H1 (cell line): ENCODE results near the gene IQSEC3. TPM values are rescaled to one million over a fixed set of nuclear protein-coding genes. Genes with fewer than 3 reads are reported as not detected.
A peak's percentile ranks its signal among the peaks of the same experiment; 100 is the strongest.

Experiments
- CTCF ChIA-PET: fragments of 300-600 bp; sonication (Branson Sonifier 250); formaldehyde crosslinking; loops from one replicate; lab custom pipeline; 2021; ENCODE audit not compliant: partially characterized antibody; lab: Charles Lee
- POLR2A ChIA-PET: fragments of 300-600 bp; sonication (Branson Sonifier 250); formaldehyde crosslinking; loops from one replicate; lab custom pipeline; 2021; ENCODE audit warnings: inconsistent platforms; ENCODE audit not compliant: partially characterized antibody; lab: Charles Lee
- DNase-seq, 2 experiments: peaks; one replicate each; pipeline versions ENCODE4 v3.0.0 to v3.0.0-alpha.2; 2010 to 2022; ENCODE audit warnings: low spot score in 2 of 2, low read depth in 1 of 2, mixed read lengths in 1 of 2
- FAIRE-seq: peaks from 2 replicates; lab custom pipeline; 2011; peaks lifted over from hg19 to GRCh38; lab: Jason Lieb, UNC
- H2AFZ ChIP-seq: 2 replicates; pipeline ENCODE4 v1.8.1; 2012; ENCODE audit warnings: low read length, inconsistent platforms
- H2AK5ac ChIP-seq: 2 replicates; pipeline ENCODE4 v1.6.1; 2013; ENCODE audit warnings: low read depth, low read length
- H2BK120ac ChIP-seq: replicated peaks from 2 replicates; pipeline ENCODE3; 2013; ENCODE audit warnings: low read depth, low read length, inconsistent platforms
- H2BK12ac ChIP-seq: 2 replicates; pipeline ENCODE4 v1.6.1; 2013; ENCODE audit warnings: low read depth, low read length
- H2BK15ac ChIP-seq: 2 replicates; pipeline ENCODE4 v1.6.1; 2013; ENCODE audit warnings: low read length
- H2BK20ac ChIP-seq: 2 replicates; pipeline ENCODE4 v1.6.1; 2013; ENCODE audit warnings: low read length
- H2BK5ac ChIP-seq: 2 replicates; pipeline ENCODE4 v1.6.1; 2013; ENCODE audit warnings: low read depth, low read length
- H3K14ac ChIP-seq: 2 replicates; pipeline ENCODE4 v1.6.1; 2013; ENCODE audit warnings: inconsistent platforms; ENCODE audit not compliant: insufficient read length
- H3K18ac ChIP-seq: 2 replicates; pipeline ENCODE4 v1.6.1; 2013; ENCODE audit warnings: low read length; ENCODE audit errors: extremely low read depth
- H3K23ac ChIP-seq: 2 replicates; pipeline ENCODE4 v1.6.1; 2013; ENCODE audit warnings: inconsistent platforms; ENCODE audit not compliant: insufficient read length
- H3K23me2 ChIP-seq: 2 replicates; pipeline ENCODE4 v1.6.1; 2013; ENCODE audit warnings: low read depth, low read length
- H3K27ac ChIP-seq: 2 replicates; pipeline ENCODE4 v1.6.1; 2011; ENCODE audit warnings: low read depth, low read length, inconsistent platforms
- H3K27me3 ChIP-seq, 4 experiments: replicated peaks in 1 of 4; 1 replicate in 1 of 4; 2 replicates in 3 of 4; pipeline versions ENCODE4 v1.6.1 to v1.8.1; 2011 to 2013; ENCODE audit warnings: low read length in 3 of 4, mild to moderate bottlenecking in 3 of 4, inconsistent platforms in 2 of 4, mixed read lengths in 2 of 4, moderate library complexity in 1 of 4; ENCODE audit not compliant: control insufficient read depth in 3 of 4, insufficient read depth in 3 of 4; ENCODE audit errors: extremely low read depth in 1 of 4
- H3K36me3 ChIP-seq, 4 experiments: 2 replicates each; pipeline versions ENCODE4 v1.6.1 to v1.8.1; 2011 to 2013; ENCODE audit warnings: mild to moderate bottlenecking in 4 of 4, low read length in 3 of 4, moderate library complexity in 2 of 4, control low read depth in 1 of 4, inconsistent platforms in 1 of 4; ENCODE audit not compliant: insufficient read depth in 4 of 4, control insufficient read depth in 2 of 4
- H3K4ac ChIP-seq: replicated peaks from 2 replicates; pipeline ENCODE3; 2013; ENCODE audit warnings: low read length, low read depth, mixed read lengths, inconsistent platforms; ENCODE audit not compliant: insufficient read length
- H3K4me1 ChIP-seq, 4 experiments: replicated peaks in 1 of 4; 1 replicate in 1 of 4; 2 replicates in 3 of 4; pipeline versions ENCODE4 v1.6.1 to v1.8.1; 2011 to 2013; ENCODE audit warnings: low read length in 3 of 4, inconsistent platforms in 2 of 4, mixed read lengths in 1 of 4; ENCODE audit not compliant: insufficient read depth in 4 of 4, control insufficient read depth in 3 of 4
- H3K4me2 ChIP-seq, 2 experiments: 2 replicates each; pipeline versions ENCODE4 v1.6.1 to v1.8.1; 2011 to 2013; ENCODE audit warnings: low read depth in 2 of 2, low read length in 2 of 2, control low read depth in 1 of 2, inconsistent platforms in 1 of 2, mild to moderate bottlenecking in 1 of 2; ENCODE audit not compliant: insufficient read depth in 1 of 2
- H3K4me3 ChIP-seq, 4 experiments: fragments of 200-600, 300-600 bp in 1 of 4; sonication (generic), shearing (Covaris generic), sonication (Bioruptor Twin) in 1 of 4; 2 replicates each; pipeline versions ENCODE4 v1.5.1 to v1.8.1; 2011 to 2016; ENCODE audit warnings: low read length in 4 of 4, low read depth in 3 of 4, control low read depth in 2 of 4, inconsistent platforms in 2 of 4, mild to moderate bottlenecking in 2 of 4, mixed read lengths in 1 of 4, moderate library complexity in 1 of 4; ENCODE audit not compliant: insufficient read depth in 2 of 4; ENCODE audit errors: extremely low read depth in 1 of 4
- H3K56ac ChIP-seq: replicated peaks from 2 replicates; pipeline ENCODE3; 2013; ENCODE audit warnings: low read depth, mild to moderate bottlenecking, mixed read lengths, low read length, inconsistent platforms; ENCODE audit not compliant: insufficient read length
- H3K79me1 ChIP-seq: 2 replicates; pipeline ENCODE4 v1.6.1; 2013; ENCODE audit warnings: low read depth, low read length, control low read depth
- H3K79me2 ChIP-seq, 2 experiments: 2 replicates each; pipeline versions ENCODE4 v1.6.1 to v1.8.1; 2012 to 2013; ENCODE audit warnings: low read length in 2 of 2, mild to moderate bottlenecking in 2 of 2, inconsistent platforms in 1 of 2; ENCODE audit not compliant: insufficient read depth in 2 of 2, control insufficient read depth in 1 of 2
- H3K9ac ChIP-seq, 4 experiments: replicated peaks in 1 of 4; 1 replicate in 1 of 4; 2 replicates in 3 of 4; pipeline versions ENCODE4 v1.6.1 to v1.8.1; 2011 to 2013; ENCODE audit warnings: low read depth in 3 of 4, low read length in 3 of 4, control low read depth in 2 of 4, mild to moderate bottlenecking in 2 of 4, moderate library complexity in 2 of 4, inconsistent platforms in 1 of 4; ENCODE audit errors: extremely low read depth in 1 of 4
- H3K9me3 ChIP-seq, 2 experiments: 2 replicates each; pipeline versions ENCODE4 v1.6.1 to v1.8.1; 2012 to 2013; ENCODE audit warnings: mild to moderate bottlenecking in 2 of 2, moderate library complexity in 2 of 2, control low read depth in 1 of 2, inconsistent platforms in 1 of 2, low read depth in 1 of 2, low read length in 1 of 2, mixed read lengths in 1 of 2; ENCODE audit not compliant: insufficient read depth in 2 of 2
- H4K20me1 ChIP-seq, 2 experiments: replicated peaks in 1 of 2; 2 replicates each; pipeline versions ENCODE3 to v1.8.1; 2011 to 2013; ENCODE audit warnings: inconsistent platforms in 2 of 2, low read length in 2 of 2, mild to moderate bottlenecking in 1 of 2; ENCODE audit not compliant: insufficient read depth in 2 of 2, control insufficient read depth in 1 of 2
- H4K5ac ChIP-seq: 2 replicates; pipeline ENCODE4 v1.6.1; 2013; ENCODE audit warnings: low read length, low read depth, mixed read lengths, inconsistent platforms; ENCODE audit not compliant: insufficient read length
- H4K8ac ChIP-seq: 2 replicates; pipeline ENCODE4 v1.8.0; 2013; ENCODE audit warnings: mild to moderate bottlenecking, moderate library complexity, low read length, inconsistent platforms; ENCODE audit not compliant: insufficient read depth; ENCODE audit errors: extremely low read depth
- H4K91ac ChIP-seq: replicated peaks from 2 replicates; pipeline ENCODE3; 2013; ENCODE audit warnings: low read length, mixed read lengths, inconsistent platforms; ENCODE audit not compliant: insufficient read length
- ASH2L ChIP-seq: fragments of 200-600, 300-600 bp; sonication (generic); IDR thresholded peaks from one replicate; pipeline ENCODE4 v1.7.1; 2017; ENCODE audit warnings: low read length
- CHD2 ChIP-seq: IDR thresholded peaks from 2 replicates; pipeline ENCODE4 v1.6.1; 2012; ENCODE audit warnings: low read length, improper control_type of control experiment
- EP300 ChIP-seq, 2 experiments: IDR thresholded peaks; 1 replicate in 1 of 2; 2 replicates in 1 of 2; pipeline ENCODE4 v1.6.1; 2011 to 2012; ENCODE audit warnings: low read depth in 2 of 2, low read length in 2 of 2, mild to moderate bottlenecking in 2 of 2, borderline replicate concordance in 1 of 2, inconsistent platforms in 1 of 2, moderate library complexity in 1 of 2
- EZH2 ChIP-seq: fragments of 200-600 bp; sonication (generic); IDR thresholded peaks from 2 replicates; pipeline ENCODE4 v1.7.1; 2012; ENCODE audit warnings: low read depth, mild to moderate bottlenecking, moderate library complexity, low read length, inconsistent platforms; ENCODE audit not compliant: severe bottlenecking
- FOSL1 ChIP-seq: IDR thresholded peaks from 2 replicates; pipeline ENCODE4 v1.6.1; 2011; ENCODE audit warnings: mild to moderate bottlenecking, low read depth, low read length, moderate library complexity; ENCODE audit not compliant: insufficient read depth
- JUND ChIP-seq: IDR thresholded peaks from 2 replicates; pipeline ENCODE4 v1.6.1; 2011; ENCODE audit warnings: mild to moderate bottlenecking, improper control_type of control experiment, low read length
- KDM4A ChIP-seq: IDR thresholded peaks from one replicate; pipeline ENCODE4 v1.7.1; 2012; ENCODE audit warnings: low read depth, mild to moderate bottlenecking, moderate library complexity, low read length, inconsistent platforms; ENCODE audit not compliant: severe bottlenecking
- MAX ChIP-seq: IDR thresholded peaks from 2 replicates; pipeline ENCODE4 v1.6.1; 2012; ENCODE audit warnings: inconsistent platforms
- PHF8 ChIP-seq: fragments of 200-600 bp; sonication (generic); conservative IDR thresholded peaks from 2 replicates; pipeline ENCODE4 v1.7.1; 2012; ENCODE audit warnings: low read depth, mild to moderate bottlenecking, inconsistent platforms, low read length, moderate library complexity
- RXRA ChIP-seq: IDR thresholded peaks from 2 replicates; pipeline ENCODE4 v1.6.1; 2011; ENCODE audit warnings: low read depth, mild to moderate bottlenecking, low read length, moderate library complexity; ENCODE audit not compliant: insufficient read depth
- SIN3A ChIP-seq, 2 experiments: IDR thresholded peaks in 1 of 2; conservative IDR thresholded peaks in 1 of 2; 2 replicates each; pipeline ENCODE4 v1.6.1; 2011 to 2012; ENCODE audit warnings: low read length in 2 of 2, improper control_type of control experiment in 1 of 2, low read depth in 1 of 2, mild to moderate bottlenecking in 1 of 2
- SP1 ChIP-seq: IDR thresholded peaks from 2 replicates; pipeline ENCODE4 v1.6.1; 2011; ENCODE audit warnings: low read depth, low read length
- SRF ChIP-seq: IDR thresholded peaks from 2 replicates; pipeline ENCODE4 v1.6.1; 2011; ENCODE audit warnings: mild to moderate bottlenecking, low read depth, low read length, moderate library complexity
- TCF12 ChIP-seq: IDR thresholded peaks from 2 replicates; pipeline ENCODE4 v1.6.1; 2011; ENCODE audit warnings: low read depth, mild to moderate bottlenecking, low read length
- WGBS, 2 experiments: shearing (Covaris generic) in 1 of 2; methylation state at CpG; one replicate each; pipeline versions ENCODE4 v1.1.6 to v1.1.7; 2013 to 2015; ENCODE audit warnings: low lambda C conversion rate in 2 of 2, mixed read lengths in 2 of 2, inconsistent platforms in 1 of 2, low coverage in 1 of 2, missing lambda C conversion rate in 1 of 2; ENCODE audit not compliant: insufficient replicate concordance in 2 of 2, insufficient coverage in 1 of 2, insufficient read length in 1 of 2; ENCODE audit errors: extremely low coverage in 1 of 2, missing lambda C conversion rate in 1 of 2; 5-methylcytosine and 5-hydroxymethylcytosine counted together
- polyA plus RNA-seq, 7 experiments: library from polyadenylated mRNA; depleted of rRNA in 3 of 7; stranded (reverse) in 5 of 7; unstranded in 2 of 7; fragments of >200 nt in 5 of 7; fragments of 200-250 nt in 2 of 7; gene quantifications; 1 replicate in 5 of 7; 2 replicates in 1 of 7; 4 replicates in 1 of 7; pipeline versions ENCODE4 v1.2.1 to v1.2.3, GENCODE V29; 2011 to 2013; ENCODE audit warnings: missing spikeins in 2 of 7, mixed read lengths in 2 of 7
- total RNA-seq: library from RNA; stranded (reverse); fragmentation: NEBNext Ultra II Directional; extraction: Animal tissue kit (Norgen Biotek cat#: 25700); gene quantifications from 2 replicates; pipeline ENCODE4 v1.2.1, GENCODE V29; 2021

Gene IQSEC3
- total and polyA plus RNA-seq, 2 of the 8 experiments (the other 6 are each of a cell fraction or from before 2014, with no cell fraction given), result 1.2 to 3.1 TPM

GRCh38 chr12:174124-174523 is 107.6 kb downstream of the IQSEC3 start:
- no peak overlapping the region for H4K91ac ChIP-seq
- H3K4me2 ChIP-seq, result no peak overlapping the region
- no peak overlapping the region for H3K18ac ChIP-seq
- no peak overlapping the region for H3K9ac ChIP-seq
- ChIA-PET POLR2A (interaction anchor here (1.3 to 1.7 kb wide), 2 partner anchors 12 to 13 kb away, joined by 4 read pairs; no protein-coding TSS in a partner anchor), CTCF (interaction anchor here (1.1 to 6.6 kb wide), 3 partner anchors 13 to 37 kb away, joined by 4 to 63 read pairs (median 51); no protein-coding TSS in a partner anchor)
- H2BK120ac ChIP-seq, result no peak overlapping the region
- H3K56ac ChIP-seq, result no peak overlapping the region
- H2AK5ac ChIP-seq, result 0 out of 2 replicates have a peak overlapping the region, but pooled peaks have one; percentile 2
- no peaks in the 10 kb centered on the region for H3K23me2 ChIP-seq
- H3K4me3 ChIP-seq, result no peak overlapping the region
- no peaks in the 10 kb centered on the region for H3K79me1 ChIP-seq
- H3K4ac ChIP-seq, result no peak overlapping the region
- no peak overlapping the region for H3K23ac ChIP-seq
- no peaks in the 10 kb centered on the region for H3K79me2 ChIP-seq
- no peak overlapping the region for H4K8ac ChIP-seq
- WGBS, 2 experiments, result 90% methylated on average over 6 of the region's 6 CpGs; no CpG with 5 or more reads in 1 of the 2 experiments
- peaks cover 0 to 26% (median 19%) of the 10 kb centered on the region in 4 experiments; a peak in 6 of 7 replicates for H3K4me1 ChIP-seq
- H2BK20ac ChIP-seq, result no peak overlapping the region
- H3K27ac ChIP-seq, result no peak overlapping the region
- H2BK15ac ChIP-seq, result no peak overlapping the region
- H2AFZ ChIP-seq, result no peak overlapping the region
- H2BK5ac ChIP-seq, result no peak overlapping the region
- 0 out of 2 replicates have a peak overlapping the region, but pooled peaks have one; percentile 11 for H2BK12ac ChIP-seq
- peaks cover 0 to 2% (median under 1%) of the 10 kb centered on the region in 4 experiments; a peak in 2 of 7 replicates for H3K27me3 ChIP-seq
- H4K20me1 ChIP-seq, result no peaks in the 10 kb centered on the region
- no peaks in the 10 kb centered on the region for H3K9me3 ChIP-seq
- H4K5ac ChIP-seq, result no peak overlapping the region
- DNase-seq (no peak), FAIRE-seq (no peak)
- H3K36me3 ChIP-seq, result no peaks in the 10 kb centered on the region
- no peak overlapping the region for H3K14ac ChIP-seq
- TF ChIP-seq KDM4A (no peak), SRF (no peak), RXRA (no peak), EZH2 (no peak), FOSL1 (no peak), CHD2 (no peak), SP1 (no peak), TCF12 (no peak), MAX (no peak), EP300 (IDR thresholded peaks at IDR 0.05; ENCODE audit: borderline replicate concordance in 1 of 2, low read depth in 2 of 2, low read length in 2 of 2) (no peak), JUND (no peak), SIN3A (conservative IDR thresholded peaks at IDR 0.05 in 1 of 2, IDR thresholded peaks at IDR 0.05 in 1 of 2; ENCODE audit: low read depth in 1 of 2, low read length in 2 of 2) (no peak), ASH2L (no peak), PHF8 (no peak)
